Kidney (tissue), 14 donors: Measurements from ENCODE around the gene BDH1. TPM values are rescaled to one million over a fixed set of nuclear protein-coding genes. Genes with fewer than 3 reads are reported as not detected.

Source experiments
- DNase-seq, 5 donors: peaks; one replicate each; pipeline ENCODE4 v3.0.0-alpha.2; 2013 to 2020
- FAIRE-seq: peaks from 2 replicates; lab custom pipeline; 2012; peaks lifted over from hg19 to GRCh38; lab: Jason Lieb, UNC
- H3K27ac ChIP-seq, 2 donors: one replicate each; pipeline ENCODE4 v1.7.0; 2013; ENCODE audit warnings: low read depth in 2 of 2, low read length in 2 of 2, inconsistent platforms in 1 of 2
- H3K27me3 ChIP-seq: one replicate; pipeline ENCODE4 v1.7.1; 2013; ENCODE audit warnings: low read length, inconsistent platforms; ENCODE audit not compliant: control insufficient read depth, insufficient read depth
- H3K36me3 ChIP-seq, 3 donors: one replicate each; pipeline versions ENCODE4 v1.7.0 to v1.7.1; 2013; ENCODE audit warnings: low read length in 3 of 3, control low read depth in 1 of 3, inconsistent platforms in 1 of 3; ENCODE audit not compliant: insufficient read depth in 3 of 3, control insufficient read depth in 2 of 3
- H3K4me1 ChIP-seq, 3 donors: one replicate each; pipeline versions ENCODE4 v1.7.0 to v1.7.1; 2013; ENCODE audit warnings: low read length in 3 of 3, inconsistent platforms in 1 of 3, low read depth in 1 of 3; ENCODE audit not compliant: control insufficient read depth in 2 of 3, insufficient read depth in 2 of 3
- H3K4me3 ChIP-seq, 3 donors: one replicate each; pipeline versions ENCODE4 v1.7.0 to v1.8.1; 2013; ENCODE audit warnings: low read length in 3 of 3, control low read depth in 1 of 3, inconsistent platforms in 1 of 3
- H3K9ac ChIP-seq, 3 donors: one replicate each; pipeline versions ENCODE4 v1.7.0 to v1.7.1; 2013; ENCODE audit warnings: low read length in 3 of 3, control low read depth in 1 of 3, inconsistent platforms in 1 of 3
- H3K9me3 ChIP-seq, 3 donors: one replicate each; pipeline versions ENCODE4 v1.7.0 to v1.7.1; 2013; ENCODE audit warnings: low read length in 3 of 3, control low read depth in 1 of 3, inconsistent platforms in 1 of 3; ENCODE audit not compliant: control insufficient read depth in 2 of 3, insufficient read depth in 1 of 3
- intact Hi-C: fragments of 100-400 bp; cut with DNase I; formaldehyde crosslinking; loops from one replicate; pipeline ENCODE4 v1.11.1; 2022
- polyA plus RNA-seq: library from polyadenylated mRNA; stranded (reverse); fragments of 350-450 nt; fragmentation: Illumina TruSeq; extraction: RNeasy Lipid Tissue Mini Kit (QIAGEN cat#74804); gene quantifications from one replicate; pipeline ENCODE4 v1.2.3, GENCODE V29; 2014; ENCODE audit warnings: low read depth, low replicate concordance; ENCODE audit not compliant: insufficient read depth
- total RNA-seq: library from RNA; stranded (reverse); fragmentation: NEBNext Ultra II Directional; extraction: Animal tissue kit (Norgen Biotek cat#: 25700); gene quantifications from one replicate; pipeline ENCODE4 v1.2.1, GENCODE V29; 2021
- TF ChIP-seq, protein P1 (sequence below): IDR thresholded peaks from 3 replicates; pipeline ENCODE4 v1.5.1; 2012; ENCODE audit warnings: mild to moderate bottlenecking, moderate library complexity, borderline replicate concordance; ENCODE audit not compliant: insufficient read depth; ENCODE audit errors: extremely low read depth
- donor health status: control.
- donor health status: control.
- donor health status: control.
- donor health status: control.
- donor health status: control.
- donor health status: DM: yes; HTN: yes; CAD: no.
- donor health status: Normal renal cell carcinoma (clear cell type).

Gene BDH1
- total and polyA plus RNA-seq, 2 donors from 2014 or later: 21.2 to 49.6 TPM

DNA sequence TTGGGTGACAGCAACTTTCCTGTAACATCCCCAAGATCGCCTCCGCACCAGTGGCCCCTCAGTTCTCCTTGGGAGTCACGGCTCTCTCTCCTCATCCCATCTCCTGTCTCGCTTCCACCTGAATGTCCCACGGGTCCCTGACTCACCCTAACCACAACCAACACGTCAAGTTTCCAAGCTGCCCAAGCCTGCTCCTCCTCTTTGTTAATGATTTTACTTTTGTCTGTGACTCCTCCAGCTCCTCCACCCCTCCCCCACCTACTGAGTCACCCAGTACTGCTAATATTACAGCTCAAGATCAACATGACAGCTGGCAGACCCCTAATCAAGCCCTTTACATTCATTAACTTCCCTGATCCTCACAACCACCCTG lies 39.3 kb downstream of the BDH1 start:
- Histone ChIP-seq H3K9ac (no peak overlapping the region), H3K9me3 (no peaks in the 10 kb centered on the region), H3K36me3 (peaks cover 0 to 11% (median 2%) of the 10 kb centered on the region in 3 donors), H3K27ac (no peak overlapping the region), H3K27me3 (no peaks in the 10 kb centered on the region), H3K4me3 (no peak overlapping the region), H3K4me1 (peaks cover 3 to 12% (median 4%) of the 10 kb centered on the region in 3 donors)
- intact Hi-C loops: loop anchor here (10.0 kb wide), 1 partner anchor 262 kb away; no protein-coding TSS in a partner anchor
- TF ChIP-seq, protein P1, sequence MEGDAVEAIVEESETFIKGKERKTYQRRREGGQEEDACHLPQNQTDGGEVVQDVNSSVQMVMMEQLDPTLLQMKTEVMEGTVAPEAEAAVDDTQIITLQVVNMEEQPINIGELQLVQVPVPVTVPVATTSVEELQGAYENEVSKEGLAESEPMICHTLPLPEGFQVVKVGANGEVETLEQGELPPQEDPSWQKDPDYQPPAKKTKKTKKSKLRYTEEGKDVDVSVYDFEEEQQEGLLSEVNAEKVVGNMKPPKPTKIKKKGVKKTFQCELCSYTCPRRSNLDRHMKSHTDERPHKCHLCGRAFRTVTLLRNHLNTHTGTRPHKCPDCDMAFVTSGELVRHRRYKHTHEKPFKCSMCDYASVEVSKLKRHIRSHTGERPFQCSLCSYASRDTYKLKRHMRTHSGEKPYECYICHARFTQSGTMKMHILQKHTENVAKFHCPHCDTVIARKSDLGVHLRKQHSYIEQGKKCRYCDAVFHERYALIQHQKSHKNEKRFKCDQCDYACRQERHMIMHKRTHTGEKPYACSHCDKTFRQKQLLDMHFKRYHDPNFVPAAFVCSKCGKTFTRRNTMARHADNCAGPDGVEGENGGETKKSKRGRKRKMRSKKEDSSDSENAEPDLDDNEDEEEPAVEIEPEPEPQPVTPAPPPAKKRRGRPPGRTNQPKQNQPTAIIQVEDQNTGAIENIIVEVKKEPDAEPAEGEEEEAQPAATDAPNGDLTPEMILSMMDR: no peak
- peak; percentile 42 to 87 (median 67) for DNase-seq
- no peak for FAIRE-seq

GRCh38 chr3:197514786-197515355 lies 40.9 kb downstream of the BDH1 start:
- peak in 2 of 5 donors; percentile 31 to 47 for DNase-seq
- intact Hi-C loops: loop anchor here (10.0 kb wide), 1 partner anchor 260 kb away; no protein-coding TSS in a partner anchor

DNA sequence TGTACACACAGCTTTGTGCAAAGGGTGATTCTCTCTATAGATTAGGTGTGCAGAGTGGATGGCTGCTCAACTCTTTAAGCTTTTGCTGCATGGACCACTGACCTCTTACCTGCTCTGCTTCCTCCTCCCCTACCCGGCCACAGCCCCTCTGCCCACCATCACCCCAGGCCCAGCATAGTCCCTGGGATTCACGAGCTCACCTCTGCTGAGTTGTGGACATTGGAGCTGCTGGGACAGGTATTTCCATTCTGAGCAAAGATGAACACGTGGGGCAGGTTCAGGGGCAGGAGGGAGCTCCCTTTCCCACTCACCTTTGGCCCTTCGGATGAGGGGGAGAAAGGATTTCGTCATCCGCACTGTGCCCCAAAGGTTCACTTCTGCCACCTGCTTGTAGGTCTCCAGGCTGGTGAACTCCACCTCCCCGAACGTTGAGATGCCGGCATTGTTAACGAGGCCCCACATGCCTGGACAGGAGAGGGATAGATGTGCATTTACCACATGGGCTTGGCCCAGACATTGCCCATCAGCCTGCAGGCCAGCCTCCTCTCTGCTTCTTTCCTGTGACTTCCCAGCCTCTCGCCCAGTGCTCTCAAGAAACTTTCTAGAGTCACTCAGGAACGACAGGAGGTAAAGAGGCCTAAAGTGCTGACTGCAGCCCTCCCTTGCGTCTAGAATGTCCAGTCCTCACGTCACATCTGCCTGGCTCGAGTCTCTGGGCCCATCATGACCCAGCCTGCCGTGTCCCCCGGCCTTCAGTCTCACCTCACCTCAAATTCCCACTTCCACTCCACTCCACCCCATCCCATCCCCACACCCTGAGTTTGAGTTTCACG lies 41.6 kb downstream of the BDH1 start:
- Histone ChIP-seq H3K9ac (no peak overlapping the region), H3K27me3 (no peaks in the 10 kb centered on the region), H3K4me3 (no peak overlapping the region), H3K4me1 (peaks cover 0 to 4% (median 0%) of the 10 kb centered on the region in 3 donors), H3K36me3 (peaks cover 0 to 11% (median 2%) of the 10 kb centered on the region in 3 donors), H3K27ac (no peak overlapping the region), H3K9me3 (no peaks in the 10 kb centered on the region)
- DNase-seq: peak in 1 of 5 donors; percentile 41
- no peak for FAIRE-seq
- intact Hi-C loops: loop anchor here (10.0 kb wide), 1 partner anchor 259 kb away; no protein-coding TSS in a partner anchor
- TF ChIP-seq, protein P1: no peak

More at GRCh38 chr3:197514786-197515355, 40.9 kb downstream of the BDH1 start:
- H3K27me3 ChIP-seq: no peaks in the 10 kb centered on the region
- H3K9ac ChIP-seq: no peak overlapping the region
- no peaks in the 10 kb centered on the region for H3K9me3 ChIP-seq
- peaks cover 0 to 11% (median 2%) of the 10 kb centered on the region in 3 donors for H3K36me3 ChIP-seq
- no peak overlapping the region for H3K4me3 ChIP-seq
- H3K4me1 ChIP-seq: peaks cover 0 to 4% (median 0%) of the 10 kb centered on the region in 3 donors
- no peak overlapping the region for H3K27ac ChIP-seq
- TF ChIP-seq, protein P1: no peak
- no peak for FAIRE-seq
